Upper lobe of left lung (tissue), 4 donors: ENCODE measurements around the gene KRTAP3-3.
"Not testable (repeated sequence)": the region's sequence is repeated elsewhere in the genome, so short reads cannot be mapped to it uniquely, and the experiment has no call there.

Source experiments
- CTCF ChIP-seq, 6 experiments: fragments of 450-650 bp in 4 of 6; fragments of 200-600 bp in 2 of 6; sonication (generic) in 2 of 6; IDR thresholded peaks; one replicate each; pipeline ENCODE4 v1.5.1; 2016 to 2019; ENCODE audit warnings: antibody characterized with exemption in 6 of 6
- EP300 ChIP-seq, 4 donors: sonication (generic); formaldehyde crosslinking; IDR thresholded peaks; one replicate each; pipeline ENCODE4 v1.5.1; 2017; ENCODE audit warnings: antibody characterized with exemption in 4 of 4, control low read depth in 2 of 4
- POLR2AphosphoS5 ChIP-seq, 2 donors: sonication (generic); formaldehyde crosslinking; IDR thresholded peaks; one replicate each; pipeline ENCODE4 v1.5.1; 2017; ENCODE audit warnings: antibody characterized with exemption in 2 of 2

GRCh38 chr17:41040783-41041571 lies 47.0 kb upstream of the KRTAP3-3 start, which contains the start of gene KRTAP1-1:
- not testable (repeated sequence) for TF ChIP-seq CTCF, EP300, POLR2AphosphoS5 (IDR thresholded peaks at IDR 0.05)
